Body of pancreas (tissue), 4 donors: Measurements from ENCODE around the gene PBX3. TPM values are rescaled to one million over a fixed set of nuclear protein-coding genes. Genes with fewer than 3 reads are reported as not detected.

Experiments
- ATAC-seq: fragments of 150-250 bp; one replicate; pipeline ENCODE4 v1.9.1; 2016
- DNase-seq, 4 donors: peaks; one replicate each; pipeline ENCODE4 v3.0.0-alpha.2; 2019
- H3K27ac ChIP-seq, 4 donors: fragments of 200-600 bp; sonication (generic); 1 replicate in 3 of 4; 2 replicates in 1 of 4; pipeline versions ENCODE4 v1.5.1 to v1.6.1; 2016 to 2019; ENCODE audit warnings: mild to moderate bottlenecking in 1 of 4, mixed read lengths in 1 of 4, moderate library complexity in 1 of 4
- H3K27me3 ChIP-seq, 2 donors: fragments of 200-600 bp; sonication (generic); one replicate each; pipeline ENCODE4 v1.6.0; 2016; ENCODE audit warnings: mild to moderate bottlenecking in 1 of 2
- H3K36me3 ChIP-seq, 2 donors: fragments of 200-600 bp; sonication (generic); replicated peaks in 1 of 2; 2 replicates each; pipeline ENCODE4 v1.5.1; 2016; ENCODE audit warnings: low read depth in 2 of 2; ENCODE audit not compliant: insufficient read depth in 1 of 2
- H3K4me1 ChIP-seq: fragments of 200-600 bp; sonication (generic); one replicate; pipeline ENCODE4 v1.6.0; 2016
- H3K4me3 ChIP-seq, 2 donors: fragments of 200-600 bp; sonication (generic); 1 replicate in 1 of 2; 2 replicates in 1 of 2; pipeline ENCODE4 v1.5.1; 2016 to 2019
- H3K9me3 ChIP-seq, 3 donors: fragments of 200-600 bp; sonication (generic); 1 replicate in 2 of 3; 2 replicates in 1 of 3; pipeline ENCODE4 v1.5.1; 2016
- CTCF ChIP-seq, 7 experiments: fragments of 450-650 bp in 4 of 7; fragments of 200-600 bp in 3 of 7; sonication (generic) in 3 of 7; IDR thresholded peaks; one replicate each; pipeline ENCODE4 v1.5.1; 2016 to 2019; ENCODE audit warnings: antibody characterized with exemption in 7 of 7
- POLR2A ChIP-seq, 3 donors: fragments of 450-650 bp; IDR thresholded peaks; one replicate each; pipeline ENCODE4 v1.6.1; 2016; ENCODE audit warnings: antibody characterized with exemption in 3 of 3, mild to moderate bottlenecking in 2 of 3
- WGBS, 2 donors: methylation state at CpG; one replicate each; pipeline ENCODE4 v1.1.5; 2017; 5-methylcytosine and 5-hydroxymethylcytosine counted together
- intact Hi-C: fragments of 100-400 bp; cut with DNase I; formaldehyde crosslinking; loops from one replicate; pipeline ENCODE4 v1.15.1; 2023
- total RNA-seq, 2 donors: library from RNA; depleted of rRNA; stranded (reverse); fragments of >200 nt; gene quantifications; one replicate each; pipeline ENCODE4 v1.1.0, GENCODE V29; 2016

PBX3 gene
- total RNA-seq, 2 donors from 2014 or later = 12.5 to 36.3 TPM

- H3K27ac ChIP-seq = no peak overlapping the region
- H3K4me1 ChIP-seq = no peaks in the 10 kb centered on the region
- no peaks in the 10 kb centered on the region for H3K27me3 ChIP-seq
- H3K9me3 ChIP-seq = no peaks in the 10 kb centered on the region
- TF ChIP-seq POLR2A (IDR thresholded peaks at IDR 0.05) (no peak), CTCF (IDR thresholded peaks at IDR 0.05) (no peak)
- intact Hi-C loops = no loop called here
- WGBS, 2 donors = 80 to 85% methylated on average over 11 to 12 of the region's 12 CpGs
- H3K4me3 ChIP-seq = no peak overlapping the region
- no peaks in the 10 kb centered on the region for H3K36me3 ChIP-seq
- ATAC-seq (no peak), DNase-seq (no peak)
These were observed 225.0 kb downstream of the PBX3 start for GRCh38 chr9:125972012-125972729.

GRCh38 chr9:125973547-125973946 lies 226.4 kb downstream of the PBX3 start:
- Histone ChIP-seq H3K36me3 (no peaks in the 10 kb centered on the region), H3K4me1 (no peaks in the 10 kb centered on the region), H3K9me3 (peaks cover 0 to 2% (median 0%) of the 10 kb centered on the region in 3 donors), H3K4me3 (no peak overlapping the region), H3K27ac (no peak overlapping the region), H3K27me3 (no peaks in the 10 kb centered on the region)
- WGBS, 2 donors = 81 to 85% methylated on average over 10 of the region's 10 CpGs
- intact Hi-C loops = no loop called here
- TF ChIP-seq CTCF (IDR thresholded peaks at IDR 0.05) (no peak), POLR2A (IDR thresholded peaks at IDR 0.05) (no peak)
- ATAC-seq (no peak), DNase-seq (no peak)

GRCh38 chr9:125974705-125975104 lies 227.5 kb downstream of the PBX3 start:
- Histone ChIP-seq H3K27me3 (no peaks in the 10 kb centered on the region), H3K4me3 (no peak overlapping the region), H3K9me3 (peaks cover 0 to 5% (median 0%) of the 10 kb centered on the region in 3 donors), H3K36me3 (no peaks in the 10 kb centered on the region), H3K4me1 (no peaks in the 10 kb centered on the region), H3K27ac (no peak overlapping the region)
- TF ChIP-seq POLR2A (IDR thresholded peaks at IDR 0.05) (no peak), CTCF (IDR thresholded peaks at IDR 0.05) (no peak)
- DNase-seq = no peak
- ATAC-seq = no peak
- intact Hi-C loops = no loop called here
- 90 to 93% methylated on average over 4 of the region's 4 CpGs for WGBS, 2 donors

GRCh38 chr9:125977223-125977622 lies 230.1 kb downstream of the PBX3 start:
- H3K4me3 ChIP-seq = no peak overlapping the region
- H3K36me3 ChIP-seq = no peaks in the 10 kb centered on the region
- no peaks in the 10 kb centered on the region for H3K27me3 ChIP-seq
- no peak for ATAC-seq
- no peaks in the 10 kb centered on the region for H3K4me1 ChIP-seq
- no peak for TF ChIP-seq CTCF (IDR thresholded peaks at IDR 0.05)
- no peak for TF ChIP-seq POLR2A (IDR thresholded peaks at IDR 0.05)
- H3K9me3 ChIP-seq = peaks cover 0 to 10% (median 0%) of the 10 kb centered on the region in 3 donors
- intact Hi-C loops = no loop called here
- DNase-seq = no peak
- no peak overlapping the region for H3K27ac ChIP-seq

GRCh38 chr9:125979383-125979782 lies 232.2 kb downstream of the PBX3 start:
- Histone ChIP-seq H3K27me3 (no peaks in the 10 kb centered on the region), H3K9me3 (peaks cover 0 to 10% (median 0%) of the 10 kb centered on the region in 3 donors), H3K27ac (no peak overlapping the region), H3K4me3 (no peak overlapping the region), H3K36me3 (no peaks in the 10 kb centered on the region), H3K4me1 (no peaks in the 10 kb centered on the region)
- DNase-seq (no peak), ATAC-seq (no peak)
- TF ChIP-seq POLR2A (IDR thresholded peaks at IDR 0.05) (no peak), CTCF (IDR thresholded peaks at IDR 0.05) (no peak)
- intact Hi-C loops = no loop called here
- 58 to 72% methylated on average over 1 of the region's 1 CpG for WGBS, 2 donors
